ENCODE data around the gene APEX2.
"Not testable (repeated sequence)": the region's sequence is repeated elsewhere in the genome, so short reads cannot be mapped to it uniquely, and the experiment has no call there.

APEX2 gene

DNA sequence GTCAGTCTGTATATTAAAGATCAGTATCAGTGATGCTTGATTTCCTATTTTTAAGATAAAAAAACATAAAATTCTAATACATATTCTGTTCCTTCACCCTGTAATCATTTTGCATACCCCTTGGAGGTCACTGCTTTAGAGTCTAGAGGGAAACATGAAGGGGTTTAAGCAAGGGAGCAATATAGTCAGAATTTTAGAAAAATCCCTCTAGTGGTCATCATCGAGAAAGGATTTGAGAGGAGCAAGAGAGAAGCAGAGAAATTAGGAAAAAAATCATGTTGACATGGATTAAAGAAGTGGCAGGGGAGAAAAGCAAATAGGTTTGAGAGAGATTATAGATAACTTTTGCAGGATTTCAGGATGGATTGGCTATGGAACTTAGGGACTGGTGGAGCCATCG lies 11.1 kb downstream of the APEX2 start:
- no peak for DNase-seq

DNA sequence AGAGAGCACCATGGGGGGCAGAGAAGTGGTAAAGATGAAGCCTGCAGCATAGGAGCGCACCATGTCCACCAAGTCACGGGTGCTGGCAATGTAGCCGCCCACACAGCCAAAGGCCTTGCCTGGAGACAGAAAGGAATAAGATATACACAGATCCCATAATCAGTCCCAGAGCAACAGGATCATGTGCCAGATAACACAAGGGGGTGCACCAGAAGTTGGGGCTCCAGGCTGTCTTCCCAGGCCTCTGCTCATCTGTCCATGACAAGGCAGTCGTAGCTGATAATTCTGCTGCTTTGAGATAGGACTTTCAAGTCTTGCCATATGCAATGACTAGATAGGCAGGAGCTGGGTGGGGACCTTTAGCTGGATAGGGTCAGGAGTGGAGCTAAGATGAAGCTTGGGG lies 14.7 kb downstream of the APEX2 start:
- no peak for DNase-seq

DNA sequence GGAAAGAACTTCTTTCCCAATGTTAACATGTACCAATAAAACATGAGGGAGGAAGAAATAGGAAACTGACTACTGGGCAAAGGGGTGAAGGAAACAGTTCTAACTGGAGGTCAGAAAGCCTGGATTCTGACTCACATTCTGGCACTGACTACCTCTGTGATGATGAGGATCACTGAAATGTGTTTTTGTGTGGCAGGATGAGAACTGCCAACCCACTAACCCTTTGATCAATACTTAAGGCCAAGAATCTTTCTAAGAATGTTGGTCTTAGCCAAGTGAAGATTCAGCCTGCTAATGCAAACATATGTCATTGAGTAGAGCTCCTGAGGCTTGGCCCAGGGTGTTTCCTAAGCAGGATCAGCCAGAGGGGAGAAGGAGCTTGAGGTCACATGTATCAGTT lies 26.0 kb downstream of the APEX2 start:
- no peak for DNase-seq

DNA sequence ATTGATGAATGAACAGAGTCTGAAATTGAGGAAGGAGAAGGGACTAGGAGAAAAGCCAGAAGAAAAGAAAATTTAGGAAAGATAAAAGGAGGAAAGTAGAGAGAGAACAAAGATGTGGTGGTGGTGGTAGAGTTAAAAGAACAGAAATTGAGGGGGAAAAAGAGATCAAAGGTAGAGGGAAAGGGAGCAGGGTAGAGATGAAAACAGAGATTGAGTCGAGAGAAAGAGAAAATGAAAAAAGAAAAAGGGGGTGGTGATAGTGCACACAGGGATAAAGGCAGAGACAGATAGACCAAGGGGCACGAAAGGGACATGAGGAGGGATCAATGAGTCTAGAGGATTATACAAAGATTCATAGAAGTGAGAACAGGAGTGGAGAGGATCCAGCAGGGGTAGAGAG lies 26.7 kb downstream of the APEX2 start:
- DNase-seq, result no peak

DNA sequence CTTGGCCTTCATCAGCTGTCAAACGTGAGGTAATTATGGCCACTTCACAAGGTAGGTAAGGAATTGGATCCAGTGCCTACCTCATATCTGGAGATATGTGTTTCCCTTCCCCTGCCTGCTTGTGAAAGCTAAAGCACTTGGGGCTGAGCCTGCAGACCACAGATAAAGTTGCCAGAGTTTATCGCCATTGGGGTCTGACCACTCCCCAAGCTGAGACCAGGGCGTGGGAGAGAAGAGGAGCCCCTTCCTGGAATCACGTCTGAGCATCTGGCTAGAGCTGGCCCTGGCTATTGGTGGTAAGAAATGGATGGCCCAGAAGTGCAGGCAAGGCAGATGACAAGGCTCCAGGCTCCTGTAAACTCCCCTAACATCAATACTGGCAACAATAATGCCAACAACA lies 27.9 kb downstream of the APEX2 start:
- DNase-seq, result no peak

DNA sequence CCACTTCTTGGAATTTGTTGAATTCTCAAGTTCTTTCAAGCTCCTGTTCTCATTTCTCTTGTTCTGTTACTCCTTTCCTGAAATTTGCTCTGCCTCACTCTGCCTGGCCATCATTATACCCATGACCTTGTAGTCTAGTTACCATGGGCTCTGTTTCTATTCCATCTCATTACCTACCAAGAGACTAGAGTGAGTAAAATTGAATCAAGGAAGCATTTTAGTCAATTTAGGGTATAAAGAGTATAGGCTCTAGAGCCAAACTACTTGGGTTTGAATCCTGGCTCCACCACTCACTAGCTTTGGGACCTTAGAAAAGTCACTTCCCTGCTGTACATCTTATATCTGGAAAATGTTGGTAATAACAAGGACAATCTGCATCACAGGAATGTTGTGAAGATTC lies 28.4 kb downstream of the APEX2 start:
- no peak for DNase-seq

DNA sequence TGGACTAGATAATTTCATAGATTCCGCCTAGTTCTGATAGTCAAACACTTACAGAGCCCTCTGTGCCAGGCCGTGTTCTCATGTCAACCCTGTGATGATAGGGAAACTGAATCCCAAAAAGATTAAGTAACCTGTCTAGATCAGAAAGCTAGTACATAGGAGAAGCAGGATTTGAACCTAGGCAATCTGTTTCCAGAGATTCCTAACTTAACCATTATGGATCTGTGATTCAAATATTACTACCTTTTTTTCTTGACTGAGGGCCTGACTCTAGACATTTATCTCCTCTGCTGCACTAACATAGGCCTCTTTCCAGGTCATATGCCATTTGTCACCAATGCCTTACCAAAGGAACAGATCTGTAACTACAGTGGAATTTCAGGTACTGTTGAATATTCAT lies 29.1 kb downstream of the APEX2 start:
- no peak for DNase-seq

DNA sequence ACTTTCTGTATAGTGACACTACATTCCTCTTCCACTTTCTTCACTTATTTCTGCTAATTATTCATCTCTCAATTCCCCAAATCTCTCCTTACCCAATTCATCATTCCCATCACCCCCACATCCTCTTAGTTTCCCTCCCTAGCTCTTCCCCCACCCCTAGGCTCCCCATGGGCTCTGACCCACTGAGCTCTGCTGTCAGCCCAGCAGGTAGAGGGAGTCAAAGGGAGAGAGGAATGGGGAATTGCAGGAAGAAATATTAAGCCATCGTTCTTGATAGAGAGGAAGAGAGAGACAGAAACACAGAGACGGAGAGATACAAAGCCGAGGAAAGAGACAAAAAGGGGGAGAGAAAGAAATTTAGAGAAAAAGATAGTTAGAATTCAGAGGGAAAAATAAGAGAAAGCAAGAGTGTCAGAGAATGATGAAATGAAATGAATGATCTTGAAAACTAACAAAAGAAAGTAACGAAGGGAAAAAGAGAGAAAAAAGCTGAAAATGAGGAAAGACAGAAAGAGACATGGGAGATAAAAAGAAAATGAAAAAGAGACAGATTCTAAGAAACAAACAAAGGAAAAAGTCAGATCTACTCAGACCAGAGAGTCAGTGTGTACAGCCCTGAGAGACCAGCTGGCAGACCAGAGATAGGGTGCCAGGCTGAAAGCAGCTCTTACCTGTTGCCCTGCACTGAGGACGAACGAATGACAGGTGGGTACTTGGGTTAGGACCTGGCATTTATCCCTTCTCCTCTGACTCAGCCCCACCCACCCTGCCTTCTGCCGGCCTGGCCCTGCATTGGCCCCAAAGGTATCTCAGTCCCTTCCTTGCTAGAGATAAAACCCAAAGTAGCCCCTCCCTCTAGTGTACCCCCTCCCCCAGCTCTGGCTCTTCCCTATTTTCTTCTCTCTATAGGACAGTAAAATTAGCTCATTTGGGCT lies 30.4 kb downstream of the APEX2 start, which contains the start of gene ALAS2:
Gene ALAS2, minus strand, starts transcription at position 707 of the 935 bp plus-strand sequence. CDS start 4,977 bp downstream, outside the sequence.
- DNase-seq, result no peak

DNA sequence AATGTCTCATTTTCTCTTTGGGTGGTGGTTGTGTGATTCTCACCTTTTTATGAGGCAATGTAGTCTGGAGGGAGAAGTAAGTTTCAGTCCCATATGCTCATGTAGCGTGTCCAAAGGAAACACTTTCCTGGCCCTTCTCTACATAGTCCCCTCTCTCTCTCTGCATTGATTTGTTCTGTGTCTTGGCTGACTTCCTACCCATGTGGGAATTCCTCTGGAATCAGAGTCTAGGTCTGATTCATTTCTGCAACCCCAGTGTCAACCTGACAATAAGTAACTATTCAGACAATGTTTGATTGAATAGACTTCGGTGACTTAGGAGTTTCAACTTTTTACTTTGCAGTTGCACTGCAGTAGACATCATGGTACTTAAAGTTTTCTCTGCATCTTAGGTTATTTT lies 33.3 kb downstream of the APEX2 start:
- no peak for DNase-seq

DNA sequence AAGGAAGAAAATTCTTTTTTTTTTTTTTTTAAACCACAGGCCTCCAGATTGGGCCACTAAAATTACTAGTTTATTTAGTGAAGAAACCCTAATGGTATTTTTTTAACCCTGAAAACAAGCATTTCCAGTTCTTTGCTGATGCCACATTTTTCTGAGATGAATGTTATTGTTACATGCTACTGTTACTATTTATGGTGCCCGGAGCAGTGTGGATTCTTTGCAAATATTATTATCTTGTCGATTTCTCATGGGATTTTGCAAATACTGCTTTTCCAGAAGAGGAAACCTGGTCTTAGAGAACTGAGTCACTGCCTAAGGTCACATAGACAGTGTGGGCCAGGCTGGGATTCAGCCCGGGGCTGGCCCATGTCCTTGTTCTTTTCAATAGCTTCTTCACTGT lies 39.3 kb downstream of the APEX2 start:
- no peak for DNase-seq

DNA sequence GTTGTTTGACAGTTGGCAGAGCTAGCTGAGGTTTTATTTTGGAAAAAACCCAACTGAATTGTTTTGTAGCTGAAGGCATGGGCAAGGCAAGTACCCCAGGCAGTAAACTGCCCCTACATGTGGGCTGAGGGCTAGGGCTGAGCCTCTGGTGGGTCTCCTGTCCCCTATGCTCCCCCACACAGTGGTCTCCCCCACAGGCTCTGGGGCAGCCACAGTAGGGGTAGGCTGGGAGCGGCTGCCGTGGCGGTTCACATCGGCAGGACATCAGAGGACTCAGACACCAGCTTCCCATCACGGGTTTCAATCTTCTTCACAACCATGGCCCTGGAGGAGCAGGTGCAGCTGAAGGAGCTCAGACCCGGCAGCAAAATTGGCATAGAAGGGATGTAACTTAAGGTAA lies 41.4 kb downstream of the APEX2 start:
- no peak for DNase-seq

DNA sequence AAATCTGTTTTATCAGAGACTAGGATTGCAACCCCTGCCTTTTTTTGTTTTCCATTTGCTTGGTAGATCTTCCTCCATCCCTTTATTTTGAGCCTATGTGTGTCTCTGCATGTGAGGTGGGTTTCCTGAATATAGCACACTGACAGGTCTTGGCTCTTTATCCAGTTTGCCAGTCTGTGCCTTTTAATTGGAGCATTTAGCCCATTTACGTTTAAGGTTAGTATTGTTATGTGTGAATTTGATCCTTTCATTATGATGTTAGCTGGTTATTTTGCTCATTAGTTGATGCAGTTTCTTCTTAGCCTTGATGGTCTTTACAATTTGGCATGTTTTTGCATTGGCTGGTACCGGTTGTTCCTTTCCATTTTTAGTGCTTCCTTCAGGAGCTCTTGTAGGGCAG lies 50.4 kb downstream of the APEX2 start:
- not testable (repeated sequence) for DNase-seq

DNA sequence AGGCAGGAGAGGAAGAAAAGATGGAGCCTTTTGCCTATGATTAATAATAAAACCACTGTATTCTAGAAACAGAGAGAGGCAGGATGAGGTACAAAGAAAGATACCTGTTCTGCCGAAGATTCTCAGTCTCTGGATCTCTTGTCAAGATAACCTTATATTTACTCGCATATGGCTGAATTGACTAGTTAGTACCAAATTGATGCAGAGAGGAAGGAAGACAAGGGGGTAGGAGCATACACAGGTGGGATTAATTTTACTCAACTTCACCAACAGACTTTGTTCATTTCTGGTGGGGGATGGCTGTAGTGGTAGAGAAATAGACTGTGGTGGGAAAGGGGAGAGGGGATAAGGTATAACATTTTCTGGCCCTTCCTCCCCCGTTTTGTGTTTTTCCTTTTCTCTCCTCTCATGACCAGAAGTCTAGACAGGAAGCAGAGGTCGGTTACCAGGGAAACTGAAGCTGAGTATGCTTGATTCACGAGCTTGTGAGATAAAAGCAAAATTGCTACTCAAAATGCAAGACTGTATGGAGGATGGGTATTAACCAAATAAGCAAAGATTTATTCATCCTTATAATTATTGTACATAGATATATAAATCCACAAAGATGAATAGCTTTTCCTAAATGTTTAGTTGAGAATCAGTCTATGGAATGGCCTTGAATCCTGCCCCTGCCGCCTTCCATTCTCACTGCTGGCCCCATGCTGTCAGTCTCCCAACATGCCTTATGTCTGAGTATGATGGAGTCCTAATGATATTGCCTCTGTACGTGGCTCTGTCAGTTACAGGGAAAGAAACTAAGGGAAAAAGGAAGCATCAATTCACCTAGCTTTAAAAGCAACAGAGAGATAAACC lies 56.9 kb downstream of the APEX2 start:
- peak; percentile 21 for DNase-seq

DNA sequence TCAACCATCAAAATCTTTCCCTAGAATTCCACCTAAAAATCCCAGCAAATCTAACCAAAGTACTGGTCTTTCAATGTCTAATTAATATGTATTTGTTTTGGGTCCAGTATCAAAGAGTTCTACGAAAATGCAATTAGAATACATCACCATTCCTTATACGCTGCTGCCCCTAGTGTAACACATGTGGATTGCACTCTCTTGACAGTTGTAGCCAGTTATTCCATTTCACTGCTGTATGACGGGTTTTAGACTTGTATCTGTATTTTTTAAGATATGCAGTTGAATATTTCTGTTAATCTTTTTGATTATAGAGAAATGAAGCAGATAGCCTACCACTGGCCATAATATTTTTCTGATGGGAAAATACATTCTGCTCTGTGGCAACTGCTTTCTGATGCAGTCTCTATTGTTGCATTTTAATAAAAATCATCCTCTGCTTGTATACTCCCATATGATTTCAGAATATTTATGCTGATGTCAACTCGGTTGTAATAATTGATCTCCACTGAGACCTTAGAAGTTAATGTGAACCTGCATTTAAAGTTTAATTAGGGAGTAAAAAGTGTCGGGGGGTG lies 57.6 kb downstream of the APEX2 start:
- DNase-seq, result peak; percentile 21
